Measurements from ENCODE around the gene TRIM5. TPM values are rescaled to one million over a fixed set of nuclear protein-coding genes. Genes with fewer than 3 reads are reported as not detected.

TRIM5 gene
- total and polyA plus RNA-seq, 2 donors (not counting 3 experiments of a cell fraction or from before 2014, with no cell fraction given), result 54.5 to 57.3 TPM

DNA sequence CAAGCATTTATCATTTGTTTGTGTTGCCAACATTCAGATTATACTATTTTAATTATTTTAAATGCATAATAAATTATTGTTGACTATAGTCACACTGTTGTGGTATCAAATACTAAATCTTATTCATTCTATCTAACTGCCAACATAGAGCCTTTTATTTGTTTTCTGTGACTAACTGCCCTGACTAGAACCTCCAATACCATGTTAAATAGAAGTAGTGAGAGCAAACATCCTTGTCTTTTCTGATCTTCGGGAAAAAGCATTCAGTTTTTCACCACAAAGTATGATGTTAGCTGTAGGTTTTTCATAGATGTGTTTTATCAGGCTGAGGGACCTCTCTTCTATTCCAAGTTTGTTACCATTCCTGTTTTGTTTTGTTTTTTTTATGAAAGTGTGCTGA is 44.9 kb downstream of the TRIM5 start:
- H3K9ac ChIP-seq (replicated peaks; ENCODE audit: extremely low read depth, insufficient read depth, low read length), result no peak overlapping the region
- no peak overlapping the region for H3K4me3 ChIP-seq (replicated peaks in 1 of 3; ENCODE audit: insufficient read depth in 1 of 3, low read depth in 1 of 3, low read length in 3 of 3)
- no peaks in the 10 kb centered on the region for H3K9me3 ChIP-seq (replicated peaks; ENCODE audit: control insufficient read depth, insufficient read depth, low read length)
- H3K36me3 ChIP-seq (ENCODE audit: control insufficient read depth in 2 of 2, extremely low read depth in 1 of 2, insufficient read depth in 2 of 2, low read length in 2 of 2), result no peaks in the 10 kb centered on the region
- no peak overlapping the region for H3K4me2 ChIP-seq (ENCODE audit: insufficient read depth, low read length)
- H3K27me3 ChIP-seq (ENCODE audit: control insufficient read depth in 2 of 2, insufficient read depth in 2 of 2, low read length in 2 of 2), result no peaks in the 10 kb centered on the region
- POLR2A ChIA-PET, result no interaction called here
- intact Hi-C loops (cut with micrococcal nuclease), result no loop called here
- FAIRE-seq (no peak), DNase-seq (ENCODE audit: low read depth, low spot score) (no peak)
- H3K27ac ChIP-seq (ENCODE audit: insufficient read depth, low read depth, low read length), result no peak overlapping the region
- H3K9me1 ChIP-seq (replicated peaks; ENCODE audit: control insufficient read depth, extremely low read depth, insufficient read depth, low read length), result no peaks in the 10 kb centered on the region
- H3K79me2 ChIP-seq (ENCODE audit: control insufficient read depth, insufficient read depth, low read length), result no peaks in the 10 kb centered on the region
- no peaks in the 10 kb centered on the region for H4K20me1 ChIP-seq (replicated peaks; ENCODE audit: control insufficient read depth, extremely low read depth, insufficient read depth, low read length)
- CTCF ChIA-PET, result no interaction called here
- no TSS peak for BruUV-seq (replicated peaks)
- dilution Hi-C loops (cut with MboI; ENCODE audit: extremely low pct_ligation_motif_present, low sequenced_read_pairs), result no loop called here
- no peaks in the 10 kb centered on the region for H3K4me1 ChIP-seq (ENCODE audit: control insufficient read depth, extremely low read depth, insufficient read depth, low read length)
- no peak overlapping the region for H2AFZ ChIP-seq (ENCODE audit: low read depth, low read length)
- TF ChIP-seq JUN (IDR thresholded peaks at IDR 0.05; ENCODE audit: borderline replicate concordance, insufficient read depth, insufficient read length, low read depth), result no peak
- TF ChIP-seq POLR2AphosphoS5 (IDR thresholded peaks at IDR 0.05; ENCODE audit: insufficient read depth, low read depth, low read length), result no peak
- TF ChIP-seq EZH2 (IDR thresholded peaks at IDR 0.05; ENCODE audit: borderline replicate concordance, low read depth, low read length, severe bottlenecking), result no peak
- TF ChIP-seq, protein P1, sequence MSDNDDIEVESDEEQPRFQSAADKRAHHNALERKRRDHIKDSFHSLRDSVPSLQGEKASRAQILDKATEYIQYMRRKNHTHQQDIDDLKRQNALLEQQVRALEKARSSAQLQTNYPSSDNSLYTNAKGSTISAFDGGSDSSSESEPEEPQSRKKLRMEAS (IDR thresholded peaks at IDR 0.05; ENCODE audit: insufficient read depth, insufficient read length), result no peak
- no peak for TF ChIP-seq GATA2 (IDR thresholded peaks at IDR 0.05; ENCODE audit: insufficient read depth, insufficient read length, low read depth, low read length)
- no peak for TF ChIP-seq POLR2A (IDR thresholded peaks at IDR 0.05; ENCODE audit: low read depth, low read length)
- no peak for TF ChIP-seq MYC (IDR thresholded peaks at IDR 0.05; ENCODE audit: low read depth, low read length)
- TF ChIP-seq FOS (IDR thresholded peaks at IDR 0.05; ENCODE audit: borderline replicate concordance, insufficient read depth, low read length), result no peak

GRCh38 chr11:5631969-5632635 is 52.8 kb downstream of the TRIM5 start:
- BruUV-seq (replicated peaks), result no TSS peak
- dilution Hi-C loops (cut with MboI; ENCODE audit: extremely low pct_ligation_motif_present, low sequenced_read_pairs), result no loop called here

More at GRCh38 chr11:5631969-5632635, 52.8 kb downstream of the TRIM5 start:
- no peak overlapping the region for H2AFZ ChIP-seq (ENCODE audit: low read depth, low read length)
- H3K79me2 ChIP-seq (ENCODE audit: control insufficient read depth, insufficient read depth, low read length), result no peaks in the 10 kb centered on the region
- no peak overlapping the region for H3K4me2 ChIP-seq (ENCODE audit: insufficient read depth, low read length)
- H3K36me3 ChIP-seq (ENCODE audit: control insufficient read depth in 2 of 2, extremely low read depth in 1 of 2, insufficient read depth in 2 of 2, low read length in 2 of 2), result no peaks in the 10 kb centered on the region
- no peaks in the 10 kb centered on the region for H4K20me1 ChIP-seq (replicated peaks; ENCODE audit: control insufficient read depth, extremely low read depth, insufficient read depth, low read length)
- ChIA-PET POLR2A (no interaction called here), CTCF (no interaction called here)
- no peak for FAIRE-seq
- H3K9me3 ChIP-seq (replicated peaks; ENCODE audit: control insufficient read depth, insufficient read depth, low read length), result no peaks in the 10 kb centered on the region
- no peaks in the 10 kb centered on the region for H3K9me1 ChIP-seq (replicated peaks; ENCODE audit: control insufficient read depth, extremely low read depth, insufficient read depth, low read length)
- intact Hi-C loops (cut with micrococcal nuclease), result no loop called here
- H3K27ac ChIP-seq (ENCODE audit: insufficient read depth, low read depth, low read length), result no peak overlapping the region
- TF ChIP-seq MYC (IDR thresholded peaks at IDR 0.05; ENCODE audit: low read depth, low read length) (no peak), JUN (IDR thresholded peaks at IDR 0.05; ENCODE audit: borderline replicate concordance, insufficient read depth, insufficient read length, low read depth) (no peak), POLR2A (IDR thresholded peaks at IDR 0.05; ENCODE audit: low read depth, low read length) (no peak), FOS (IDR thresholded peaks at IDR 0.05; ENCODE audit: borderline replicate concordance, insufficient read depth, low read length) (no peak), CTCF (IDR thresholded peaks at IDR 0.05; ENCODE audit: extremely low read depth in 1 of 2, insufficient read depth in 1 of 2, low read depth in 1 of 2, low read length in 2 of 2) (no peak), GATA2 (IDR thresholded peaks at IDR 0.05; ENCODE audit: insufficient read depth, insufficient read length, low read depth, low read length) (no peak), EZH2 (IDR thresholded peaks at IDR 0.05; ENCODE audit: borderline replicate concordance, low read depth, low read length, severe bottlenecking) (no peak), POLR2AphosphoS5 (IDR thresholded peaks at IDR 0.05; ENCODE audit: insufficient read depth, low read depth, low read length) (no peak)
- TF ChIP-seq, protein P1 (IDR thresholded peaks at IDR 0.05; ENCODE audit: insufficient read depth, insufficient read length), result no peak
- no peak overlapping the region for H3K9ac ChIP-seq (replicated peaks; ENCODE audit: extremely low read depth, insufficient read depth, low read length)
- H3K27me3 ChIP-seq (ENCODE audit: control insufficient read depth in 2 of 2, insufficient read depth in 2 of 2, low read length in 2 of 2), result no peaks in the 10 kb centered on the region
- no peaks in the 10 kb centered on the region for H3K4me1 ChIP-seq (ENCODE audit: control insufficient read depth, extremely low read depth, insufficient read depth, low read length)
- H3K4me3 ChIP-seq (replicated peaks in 1 of 3; ENCODE audit: insufficient read depth in 1 of 3, low read depth in 1 of 3, low read length in 3 of 3), result no peak overlapping the region
- DNase-seq (ENCODE audit: low read depth, low spot score), result no peak
